Measurements from ENCODE around the gene NAXE.
"Not testable (repeated sequence)": the region's sequence is repeated elsewhere in the genome, so short reads cannot be mapped to it uniquely, and the experiment has no call there.

DNA sequence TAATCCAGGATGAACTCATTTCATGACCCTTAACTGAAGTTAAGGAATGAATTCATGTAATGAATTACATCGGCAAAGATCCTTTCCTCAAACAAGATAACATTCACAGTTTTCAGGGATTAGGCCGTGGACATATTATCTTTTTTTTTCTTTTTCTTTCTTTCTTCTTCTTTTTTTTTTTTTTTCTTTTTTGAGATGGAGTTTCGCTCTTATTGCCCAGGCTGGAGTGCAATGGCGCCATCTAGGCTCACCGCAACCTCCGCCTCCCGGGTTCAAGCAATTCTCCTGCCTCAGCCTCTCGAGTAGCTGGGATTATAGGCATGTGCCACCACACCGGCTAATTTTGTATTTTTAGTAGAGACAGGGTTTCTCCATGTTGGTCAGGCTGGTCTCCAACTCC is 39.6 kb downstream of the NAXE start:
- TF ChIP-seq, protein P1, sequence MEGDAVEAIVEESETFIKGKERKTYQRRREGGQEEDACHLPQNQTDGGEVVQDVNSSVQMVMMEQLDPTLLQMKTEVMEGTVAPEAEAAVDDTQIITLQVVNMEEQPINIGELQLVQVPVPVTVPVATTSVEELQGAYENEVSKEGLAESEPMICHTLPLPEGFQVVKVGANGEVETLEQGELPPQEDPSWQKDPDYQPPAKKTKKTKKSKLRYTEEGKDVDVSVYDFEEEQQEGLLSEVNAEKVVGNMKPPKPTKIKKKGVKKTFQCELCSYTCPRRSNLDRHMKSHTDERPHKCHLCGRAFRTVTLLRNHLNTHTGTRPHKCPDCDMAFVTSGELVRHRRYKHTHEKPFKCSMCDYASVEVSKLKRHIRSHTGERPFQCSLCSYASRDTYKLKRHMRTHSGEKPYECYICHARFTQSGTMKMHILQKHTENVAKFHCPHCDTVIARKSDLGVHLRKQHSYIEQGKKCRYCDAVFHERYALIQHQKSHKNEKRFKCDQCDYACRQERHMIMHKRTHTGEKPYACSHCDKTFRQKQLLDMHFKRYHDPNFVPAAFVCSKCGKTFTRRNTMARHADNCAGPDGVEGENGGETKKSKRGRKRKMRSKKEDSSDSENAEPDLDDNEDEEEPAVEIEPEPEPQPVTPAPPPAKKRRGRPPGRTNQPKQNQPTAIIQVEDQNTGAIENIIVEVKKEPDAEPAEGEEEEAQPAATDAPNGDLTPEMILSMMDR (conservative IDR thresholded peaks at IDR 0.05; ENCODE audit: low read depth, low read length): not testable (repeated sequence)
- TF ChIP-seq EZH2phosphoT487 (IDR thresholded peaks at IDR 0.05; ENCODE audit: borderline replicate concordance, low read length): not testable (repeated sequence)

Data from PC-3 (cell line).